Breast epithelium (tissue), 4 donors: ENCODE data around the gene RTTN. TPM values are rescaled to one million over a fixed set of nuclear protein-coding genes. Genes with fewer than 3 reads are reported as not detected.

ENCODE experiments used
- DNase-seq, 2 donors: peaks; one replicate each; pipeline ENCODE4 v3.0.0-alpha.2; 2019; ENCODE audit warnings: low spot score in 2 of 2
- H3K27ac ChIP-seq, 2 donors: fragments of 200-600 bp; sonication (generic) in 1 of 2; one replicate each; pipeline ENCODE4 v1.5.1; 2016 to 2019; ENCODE audit warnings: mild to moderate bottlenecking in 1 of 2
- H3K27me3 ChIP-seq, 2 donors: fragments of 200-600 bp; sonication (generic) in 1 of 2; one replicate each; pipeline versions ENCODE4 v1.5.1 to v1.6.0; 2017 to 2019; ENCODE audit warnings: control low read depth in 1 of 2, mild to moderate bottlenecking in 1 of 2
- H3K36me3 ChIP-seq: fragments of 200-600 bp; one replicate; pipeline ENCODE4 v1.5.1; 2019
- H3K4me1 ChIP-seq, 2 donors: fragments of 200-600 bp; sonication (generic); one replicate each; pipeline ENCODE4 v1.5.1; 2016 to 2019; ENCODE audit warnings: control low read depth in 1 of 2
- H3K4me3 ChIP-seq, 3 donors: fragments of 200-600 bp; sonication (generic); 1 replicate in 2 of 3; 2 replicates in 1 of 3; pipeline ENCODE4 v1.5.1; 2016 to 2019; ENCODE audit warnings: mild to moderate bottlenecking in 3 of 3, moderate library complexity in 2 of 3
- H3K9me3 ChIP-seq, 2 donors: fragments of 200-600 bp; sonication (generic) in 1 of 2; one replicate each; pipeline ENCODE4 v1.5.1; 2016 to 2019; ENCODE audit warnings: control low read depth in 1 of 2
- POLR2A ChIP-seq: fragments of 450-650 bp; IDR thresholded peaks from one replicate; pipeline ENCODE4 v1.6.1; 2016; ENCODE audit warnings: antibody characterized with exemption, mild to moderate bottlenecking, moderate library complexity
- POLR2AphosphoS5 ChIP-seq, 3 donors: sonication (generic); formaldehyde crosslinking; IDR thresholded peaks; one replicate each; pipeline ENCODE4 v1.6.1; 2017; ENCODE audit warnings: antibody characterized with exemption in 3 of 3
- intact Hi-C: fragments of 100-400 bp; cut with DNase I; formaldehyde crosslinking; loops from one replicate; pipeline ENCODE4 v1.15.1; 2023; ENCODE audit warnings: low total_unique reads
- total RNA-seq, 3 donors: library from RNA; depleted of rRNA; stranded (reverse); fragments of >200 nt; gene quantifications; one replicate each; pipeline ENCODE4 v1.1.0, GENCODE V29; 2016
- TF ChIP-seq, protein P1 (sequence below), 3 donors: fragments of 450-650 bp; IDR thresholded peaks; one replicate each; pipeline ENCODE4 v1.5.1; 2016 to 2017; ENCODE audit warnings: antibody characterized with exemption in 3 of 3, mild to moderate bottlenecking in 3 of 3, moderate library complexity in 3 of 3

RTTN gene
- total RNA-seq, 3 donors from 2014 or later, result 14.7 to 35.0 (median 29.8) TPM

GRCh38 chr18:70089858-70090257, 115.6 kb downstream of the RTTN start:
- TF ChIP-seq, protein P1, sequence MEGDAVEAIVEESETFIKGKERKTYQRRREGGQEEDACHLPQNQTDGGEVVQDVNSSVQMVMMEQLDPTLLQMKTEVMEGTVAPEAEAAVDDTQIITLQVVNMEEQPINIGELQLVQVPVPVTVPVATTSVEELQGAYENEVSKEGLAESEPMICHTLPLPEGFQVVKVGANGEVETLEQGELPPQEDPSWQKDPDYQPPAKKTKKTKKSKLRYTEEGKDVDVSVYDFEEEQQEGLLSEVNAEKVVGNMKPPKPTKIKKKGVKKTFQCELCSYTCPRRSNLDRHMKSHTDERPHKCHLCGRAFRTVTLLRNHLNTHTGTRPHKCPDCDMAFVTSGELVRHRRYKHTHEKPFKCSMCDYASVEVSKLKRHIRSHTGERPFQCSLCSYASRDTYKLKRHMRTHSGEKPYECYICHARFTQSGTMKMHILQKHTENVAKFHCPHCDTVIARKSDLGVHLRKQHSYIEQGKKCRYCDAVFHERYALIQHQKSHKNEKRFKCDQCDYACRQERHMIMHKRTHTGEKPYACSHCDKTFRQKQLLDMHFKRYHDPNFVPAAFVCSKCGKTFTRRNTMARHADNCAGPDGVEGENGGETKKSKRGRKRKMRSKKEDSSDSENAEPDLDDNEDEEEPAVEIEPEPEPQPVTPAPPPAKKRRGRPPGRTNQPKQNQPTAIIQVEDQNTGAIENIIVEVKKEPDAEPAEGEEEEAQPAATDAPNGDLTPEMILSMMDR (IDR thresholded peaks at IDR 0.05), result no peak
- TF ChIP-seq POLR2A (no peak), POLR2AphosphoS5 (IDR thresholded peaks at IDR 0.05) (no peak)
- intact Hi-C loops, result no loop called here

DNA sequence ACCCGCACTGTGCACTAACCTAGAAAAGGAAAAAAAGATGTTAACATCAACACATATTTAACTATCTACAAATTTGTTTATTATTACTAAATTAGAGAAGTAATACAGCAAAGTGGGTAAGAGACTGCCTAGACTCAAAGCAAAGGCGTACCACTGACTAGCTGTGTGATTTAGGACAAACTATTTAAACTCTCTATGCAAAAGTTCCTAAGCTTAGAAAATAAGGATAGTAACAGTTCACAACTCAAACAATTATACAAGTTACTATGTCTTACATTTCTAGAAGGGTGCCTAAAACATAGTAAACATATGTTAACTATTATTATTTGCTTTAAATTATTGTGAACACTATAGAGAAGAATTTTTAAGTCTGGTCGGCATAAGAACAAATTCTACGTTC, 119.4 kb downstream of the RTTN start:
- intact Hi-C loops, result no loop called here
- TF ChIP-seq POLR2A (no peak), POLR2AphosphoS5 (IDR thresholded peaks at IDR 0.05) (no peak)
- TF ChIP-seq, protein P1 (IDR thresholded peaks at IDR 0.05), result no peak
- H3K36me3 ChIP-seq, result no peaks in the 10 kb centered on the region
- H3K4me1 ChIP-seq, result no peaks in the 10 kb centered on the region
- H3K27ac ChIP-seq, result no peak overlapping the region
- no peak for DNase-seq
- H3K27me3 ChIP-seq, result no peaks in the 10 kb centered on the region
- no peaks in the 10 kb centered on the region for H3K9me3 ChIP-seq
- H3K4me3 ChIP-seq, result no peak overlapping the region

More at GRCh38 chr18:70089858-70090257, 115.6 kb downstream of the RTTN start:
- Histone ChIP-seq H3K27ac (no peak overlapping the region), H3K4me1 (no peaks in the 10 kb centered on the region), H3K4me3 (no peak overlapping the region), H3K36me3 (no peaks in the 10 kb centered on the region), H3K27me3 (no peaks in the 10 kb centered on the region), H3K9me3 (no peaks in the 10 kb centered on the region)
- DNase-seq, result no peak

DNA sequence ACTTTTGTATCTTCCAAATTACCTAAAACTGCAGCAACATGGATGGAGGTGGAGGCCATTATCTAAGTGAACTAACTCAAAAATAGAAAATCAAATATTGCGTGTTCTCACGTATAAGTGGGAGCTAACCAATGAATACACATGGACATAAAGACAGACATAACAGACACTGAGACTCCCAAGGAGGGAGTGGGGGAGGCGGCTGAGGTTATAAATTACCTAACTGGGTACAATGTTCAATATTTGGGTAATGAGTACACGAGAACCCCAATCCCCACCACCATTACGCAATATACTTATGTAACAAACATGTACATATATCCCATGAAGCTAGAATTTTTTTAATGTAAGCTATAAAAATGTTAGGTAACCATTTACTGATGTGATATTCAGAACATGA, 119.8 kb downstream of the RTTN start:
- Histone ChIP-seq H3K27me3 (no peaks in the 10 kb centered on the region), H3K27ac (no peak overlapping the region), H3K4me3 (no peak overlapping the region), H3K9me3 (no peaks in the 10 kb centered on the region), H3K4me1 (no peaks in the 10 kb centered on the region), H3K36me3 (no peaks in the 10 kb centered on the region)
- intact Hi-C loops, result no loop called here
- no peak for DNase-seq
- TF ChIP-seq, protein P1 (IDR thresholded peaks at IDR 0.05), result no peak
- TF ChIP-seq POLR2A, result no peak
- TF ChIP-seq POLR2AphosphoS5 (IDR thresholded peaks at IDR 0.05), result no peak

GRCh38 chr18:70082430-70082829, 123.1 kb downstream of the RTTN start:
- no peak for TF ChIP-seq POLR2AphosphoS5 (IDR thresholded peaks at IDR 0.05)
- TF ChIP-seq, protein P1 (IDR thresholded peaks at IDR 0.05), result no peak
- DNase-seq, result no peak
- Histone ChIP-seq H3K36me3 (no peaks in the 10 kb centered on the region), H3K27me3 (no peaks in the 10 kb centered on the region), H3K9me3 (no peaks in the 10 kb centered on the region), H3K4me3 (no peak overlapping the region), H3K27ac (no peak overlapping the region), H3K4me1 (no peaks in the 10 kb centered on the region)
- intact Hi-C loops, result no loop called here

GRCh38 chr18:70078106-70078505, 127.4 kb downstream of the RTTN start:
- H3K4me1 ChIP-seq, result no peaks in the 10 kb centered on the region
- peaks cover 3% of the 10 kb centered on the region for H3K36me3 ChIP-seq
- no peaks in the 10 kb centered on the region for H3K9me3 ChIP-seq
- no peaks in the 10 kb centered on the region for H3K27me3 ChIP-seq
- intact Hi-C loops, result no loop called here
- no peak overlapping the region for H3K4me3 ChIP-seq
- no peak for DNase-seq
- TF ChIP-seq, protein P1 (IDR thresholded peaks at IDR 0.05), result no peak
- TF ChIP-seq POLR2A (no peak), POLR2AphosphoS5 (IDR thresholded peaks at IDR 0.05) (no peak)
- no peak overlapping the region for H3K27ac ChIP-seq
